H1 (cell line): ENCODE data around the gene SEMA4D. TPM values are rescaled to one million over a fixed set of nuclear protein-coding genes. Genes with fewer than 3 reads are reported as not detected.

Experiments used
- CTCF ChIA-PET: fragments of 300-600 bp; sonication (Branson Sonifier 250); formaldehyde crosslinking; loops from one replicate; lab custom pipeline; 2021; ENCODE audit not compliant: partially characterized antibody; lab: Charles Lee
- POLR2A ChIA-PET: fragments of 300-600 bp; sonication (Branson Sonifier 250); formaldehyde crosslinking; loops from one replicate; lab custom pipeline; 2021; ENCODE audit warnings: inconsistent platforms; ENCODE audit not compliant: partially characterized antibody; lab: Charles Lee
- DNase-seq, 2 experiments: peaks; one replicate each; pipeline versions ENCODE4 v3.0.0 to v3.0.0-alpha.2; 2010 to 2022; ENCODE audit warnings: low spot score in 2 of 2, low read depth in 1 of 2, mixed read lengths in 1 of 2
- FAIRE-seq: peaks from 2 replicates; lab custom pipeline; 2011; peaks lifted over from hg19 to GRCh38; lab: Jason Lieb, UNC
- H2AFZ ChIP-seq: 2 replicates; pipeline ENCODE4 v1.8.1; 2012; ENCODE audit warnings: low read length, inconsistent platforms
- H2AK5ac ChIP-seq: 2 replicates; pipeline ENCODE4 v1.6.1; 2013; ENCODE audit warnings: low read depth, low read length
- H2BK120ac ChIP-seq: replicated peaks from 2 replicates; pipeline ENCODE3; 2013; ENCODE audit warnings: low read depth, low read length, inconsistent platforms
- H2BK12ac ChIP-seq: 2 replicates; pipeline ENCODE4 v1.6.1; 2013; ENCODE audit warnings: low read depth, low read length
- H2BK15ac ChIP-seq: 2 replicates; pipeline ENCODE4 v1.6.1; 2013; ENCODE audit warnings: low read length
- H2BK20ac ChIP-seq: 2 replicates; pipeline ENCODE4 v1.6.1; 2013; ENCODE audit warnings: low read length
- H2BK5ac ChIP-seq: 2 replicates; pipeline ENCODE4 v1.6.1; 2013; ENCODE audit warnings: low read depth, low read length
- H3K14ac ChIP-seq: 2 replicates; pipeline ENCODE4 v1.6.1; 2013; ENCODE audit warnings: inconsistent platforms; ENCODE audit not compliant: insufficient read length
- H3K18ac ChIP-seq: 2 replicates; pipeline ENCODE4 v1.6.1; 2013; ENCODE audit warnings: low read length; ENCODE audit errors: extremely low read depth
- H3K23ac ChIP-seq: 2 replicates; pipeline ENCODE4 v1.6.1; 2013; ENCODE audit warnings: inconsistent platforms; ENCODE audit not compliant: insufficient read length
- H3K23me2 ChIP-seq: 2 replicates; pipeline ENCODE4 v1.6.1; 2013; ENCODE audit warnings: low read depth, low read length
- H3K27ac ChIP-seq: 2 replicates; pipeline ENCODE4 v1.6.1; 2011; ENCODE audit warnings: low read depth, low read length, inconsistent platforms
- H3K27me3 ChIP-seq, 4 experiments: replicated peaks in 1 of 4; 1 replicate in 1 of 4; 2 replicates in 3 of 4; pipeline versions ENCODE4 v1.6.1 to v1.8.1; 2011 to 2013; ENCODE audit warnings: low read length in 3 of 4, mild to moderate bottlenecking in 3 of 4, inconsistent platforms in 2 of 4, mixed read lengths in 2 of 4, moderate library complexity in 1 of 4; ENCODE audit not compliant: control insufficient read depth in 3 of 4, insufficient read depth in 3 of 4; ENCODE audit errors: extremely low read depth in 1 of 4
- H3K36me3 ChIP-seq, 4 experiments: 2 replicates each; pipeline versions ENCODE4 v1.6.1 to v1.8.1; 2011 to 2013; ENCODE audit warnings: mild to moderate bottlenecking in 4 of 4, low read length in 3 of 4, moderate library complexity in 2 of 4, control low read depth in 1 of 4, inconsistent platforms in 1 of 4; ENCODE audit not compliant: insufficient read depth in 4 of 4, control insufficient read depth in 2 of 4
- H3K4ac ChIP-seq: replicated peaks from 2 replicates; pipeline ENCODE3; 2013; ENCODE audit warnings: low read length, low read depth, mixed read lengths, inconsistent platforms; ENCODE audit not compliant: insufficient read length
- H3K4me1 ChIP-seq, 4 experiments: replicated peaks in 1 of 4; 1 replicate in 1 of 4; 2 replicates in 3 of 4; pipeline versions ENCODE4 v1.6.1 to v1.8.1; 2011 to 2013; ENCODE audit warnings: low read length in 3 of 4, inconsistent platforms in 2 of 4, mixed read lengths in 1 of 4; ENCODE audit not compliant: insufficient read depth in 4 of 4, control insufficient read depth in 3 of 4
- H3K4me2 ChIP-seq, 2 experiments: 2 replicates each; pipeline versions ENCODE4 v1.6.1 to v1.8.1; 2011 to 2013; ENCODE audit warnings: low read depth in 2 of 2, low read length in 2 of 2, control low read depth in 1 of 2, inconsistent platforms in 1 of 2, mild to moderate bottlenecking in 1 of 2; ENCODE audit not compliant: insufficient read depth in 1 of 2
- H3K4me3 ChIP-seq, 4 experiments: fragments of 200-600, 300-600 bp in 1 of 4; sonication (generic), shearing (Covaris generic), sonication (Bioruptor Twin) in 1 of 4; 2 replicates each; pipeline versions ENCODE4 v1.5.1 to v1.8.1; 2011 to 2016; ENCODE audit warnings: low read length in 4 of 4, low read depth in 3 of 4, control low read depth in 2 of 4, inconsistent platforms in 2 of 4, mild to moderate bottlenecking in 2 of 4, mixed read lengths in 1 of 4, moderate library complexity in 1 of 4; ENCODE audit not compliant: insufficient read depth in 2 of 4; ENCODE audit errors: extremely low read depth in 1 of 4
- H3K56ac ChIP-seq: replicated peaks from 2 replicates; pipeline ENCODE3; 2013; ENCODE audit warnings: low read depth, mild to moderate bottlenecking, mixed read lengths, low read length, inconsistent platforms; ENCODE audit not compliant: insufficient read length
- H3K79me1 ChIP-seq: 2 replicates; pipeline ENCODE4 v1.6.1; 2013; ENCODE audit warnings: low read depth, low read length, control low read depth
- H3K79me2 ChIP-seq, 2 experiments: 2 replicates each; pipeline versions ENCODE4 v1.6.1 to v1.8.1; 2012 to 2013; ENCODE audit warnings: low read length in 2 of 2, mild to moderate bottlenecking in 2 of 2, inconsistent platforms in 1 of 2; ENCODE audit not compliant: insufficient read depth in 2 of 2, control insufficient read depth in 1 of 2
- H3K9ac ChIP-seq, 4 experiments: replicated peaks in 1 of 4; 1 replicate in 1 of 4; 2 replicates in 3 of 4; pipeline versions ENCODE4 v1.6.1 to v1.8.1; 2011 to 2013; ENCODE audit warnings: low read depth in 3 of 4, low read length in 3 of 4, control low read depth in 2 of 4, mild to moderate bottlenecking in 2 of 4, moderate library complexity in 2 of 4, inconsistent platforms in 1 of 4; ENCODE audit errors: extremely low read depth in 1 of 4
- H3K9me3 ChIP-seq, 2 experiments: 2 replicates each; pipeline versions ENCODE4 v1.6.1 to v1.8.1; 2012 to 2013; ENCODE audit warnings: mild to moderate bottlenecking in 2 of 2, moderate library complexity in 2 of 2, control low read depth in 1 of 2, inconsistent platforms in 1 of 2, low read depth in 1 of 2, low read length in 1 of 2, mixed read lengths in 1 of 2; ENCODE audit not compliant: insufficient read depth in 2 of 2
- H4K20me1 ChIP-seq, 2 experiments: replicated peaks in 1 of 2; 2 replicates each; pipeline versions ENCODE3 to v1.8.1; 2011 to 2013; ENCODE audit warnings: inconsistent platforms in 2 of 2, low read length in 2 of 2, mild to moderate bottlenecking in 1 of 2; ENCODE audit not compliant: insufficient read depth in 2 of 2, control insufficient read depth in 1 of 2
- H4K5ac ChIP-seq: 2 replicates; pipeline ENCODE4 v1.6.1; 2013; ENCODE audit warnings: low read length, low read depth, mixed read lengths, inconsistent platforms; ENCODE audit not compliant: insufficient read length
- H4K8ac ChIP-seq: 2 replicates; pipeline ENCODE4 v1.8.0; 2013; ENCODE audit warnings: mild to moderate bottlenecking, moderate library complexity, low read length, inconsistent platforms; ENCODE audit not compliant: insufficient read depth; ENCODE audit errors: extremely low read depth
- H4K91ac ChIP-seq: replicated peaks from 2 replicates; pipeline ENCODE3; 2013; ENCODE audit warnings: low read length, mixed read lengths, inconsistent platforms; ENCODE audit not compliant: insufficient read length
- EP300 ChIP-seq, 2 experiments: IDR thresholded peaks; 1 replicate in 1 of 2; 2 replicates in 1 of 2; pipeline ENCODE4 v1.6.1; 2011 to 2012; ENCODE audit warnings: low read depth in 2 of 2, low read length in 2 of 2, mild to moderate bottlenecking in 2 of 2, borderline replicate concordance in 1 of 2, inconsistent platforms in 1 of 2, moderate library complexity in 1 of 2
- KDM5A ChIP-seq: fragments of 200-600 bp; IDR thresholded peaks from 2 replicates; pipeline ENCODE4 v1.7.1; 2012; ENCODE audit warnings: mild to moderate bottlenecking, low read length, inconsistent platforms, mixed read lengths
- YY1 ChIP-seq: IDR thresholded peaks from 2 replicates; pipeline ENCODE4 v1.6.1; 2011; ENCODE audit warnings: low read depth, mild to moderate bottlenecking, low read length
- WGBS, 2 experiments: shearing (Covaris generic) in 1 of 2; methylation state at CpG; one replicate each; pipeline versions ENCODE4 v1.1.6 to v1.1.7; 2013 to 2015; ENCODE audit warnings: low lambda C conversion rate in 2 of 2, mixed read lengths in 2 of 2, inconsistent platforms in 1 of 2, low coverage in 1 of 2, missing lambda C conversion rate in 1 of 2; ENCODE audit not compliant: insufficient replicate concordance in 2 of 2, insufficient coverage in 1 of 2, insufficient read length in 1 of 2; ENCODE audit errors: extremely low coverage in 1 of 2, missing lambda C conversion rate in 1 of 2; 5-methylcytosine and 5-hydroxymethylcytosine counted together
- polyA plus RNA-seq, 7 experiments: library from polyadenylated mRNA; depleted of rRNA in 3 of 7; stranded (reverse) in 5 of 7; unstranded in 2 of 7; fragments of >200 nt in 5 of 7; fragments of 200-250 nt in 2 of 7; gene quantifications; 1 replicate in 5 of 7; 2 replicates in 1 of 7; 4 replicates in 1 of 7; pipeline versions ENCODE4 v1.2.1 to v1.2.3, GENCODE V29; 2011 to 2013; ENCODE audit warnings: missing spikeins in 2 of 7, mixed read lengths in 2 of 7
- total RNA-seq: library from RNA; stranded (reverse); fragmentation: NEBNext Ultra II Directional; extraction: Animal tissue kit (Norgen Biotek cat#: 25700); gene quantifications from 2 replicates; pipeline ENCODE4 v1.2.1, GENCODE V29; 2021

SEMA4D gene
- total and polyA plus RNA-seq, 2 of the 8 experiments (the other 6 are each of a cell fraction or from before 2014, with no cell fraction given) = 21.0 to 70.4 TPM

DNA sequence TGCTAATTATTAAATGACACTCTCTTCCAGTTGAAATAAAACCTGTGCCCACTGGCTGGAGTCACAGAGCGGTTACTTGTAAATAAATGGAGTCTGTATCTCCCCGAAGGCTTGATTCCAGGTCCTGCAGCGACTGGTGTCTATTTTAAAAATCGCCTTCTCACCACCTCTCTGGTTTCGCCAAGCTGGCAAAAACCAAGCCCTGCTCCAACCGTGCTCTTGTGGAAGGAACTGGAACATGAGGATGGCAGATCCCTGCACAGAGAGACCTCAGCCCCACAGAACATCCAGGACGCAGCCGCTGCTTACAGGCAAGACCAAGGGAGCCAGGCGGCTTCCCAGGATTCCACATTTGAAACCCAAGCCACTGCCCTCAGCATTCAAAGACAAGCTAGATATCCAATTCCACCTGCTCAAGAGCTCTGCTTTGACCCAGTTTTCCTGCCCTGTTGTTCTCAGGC, 15.0 kb downstream of the SEMA4D start:
- H2AFZ ChIP-seq = no peak overlapping the region
- DNase-seq = no peak
- peaks cover 26% of the 10 kb centered on the region for H3K79me1 ChIP-seq
- H3K18ac ChIP-seq = no peak overlapping the region
- no peak for FAIRE-seq
- H3K4me2 ChIP-seq = no peak overlapping the region
- H3K4ac ChIP-seq = no peak overlapping the region
- 90% methylated on average over 9 of the region's 9 CpGs; no CpG with 5 or more reads in 1 of the 2 experiments for WGBS, 2 experiments
- H3K56ac ChIP-seq = peak overlapping the region; percentile 9
- no peak overlapping the region for H3K23ac ChIP-seq
- no peak overlapping the region for H2AK5ac ChIP-seq
- H2BK120ac ChIP-seq = no peak overlapping the region
- no peak overlapping the region for H3K14ac ChIP-seq
- no peak overlapping the region for H4K91ac ChIP-seq
- no peak overlapping the region for H2BK20ac ChIP-seq
- H3K27ac ChIP-seq = no peak overlapping the region
- POLR2A ChIA-PET = interaction anchor here (0.9 to 1.2 kb wide), 3 partner anchors 8 to 173 kb away, joined by 3 read pairs; partner anchors contain the start of gene CKS2
- no peak overlapping the region for H4K8ac ChIP-seq
- H3K4me1 ChIP-seq = peaks cover 6 to 23% (median 10%) of the 10 kb centered on the region in 4 experiments
- H3K27me3 ChIP-seq = no peaks in the 10 kb centered on the region
- H4K20me1 ChIP-seq = peaks cover 5 to 19% of the 10 kb centered on the region in 2 experiments
- H3K9me3 ChIP-seq = no peaks in the 10 kb centered on the region; a peak in 1 of 4 replicates
- peaks cover 6 to 82% of the 10 kb centered on the region in 2 experiments; a peak in 3 of 4 replicates for H3K79me2 ChIP-seq
- CTCF ChIA-PET = interaction anchor here (0.8 to 1.2 kb wide), 2 partner anchors 15 to 54 kb away, joined by 3 to 5 read pairs; no protein-coding TSS in a partner anchor
- no peak overlapping the region for H2BK12ac ChIP-seq
- no peak overlapping the region for H2BK5ac ChIP-seq
- no peaks in the 10 kb centered on the region; a peak in 3 of 8 replicates for H3K36me3 ChIP-seq
- H3K9ac ChIP-seq = no peak overlapping the region
- H4K5ac ChIP-seq = no peak overlapping the region
- no peak overlapping the region for H3K4me3 ChIP-seq
- no peak overlapping the region for H2BK15ac ChIP-seq
- peaks cover 7% of the 10 kb centered on the region for H3K23me2 ChIP-seq
- TF ChIP-seq KDM5A (no peak), EP300 (IDR thresholded peaks at IDR 0.05; ENCODE audit: borderline replicate concordance in 1 of 2, low read depth in 2 of 2, low read length in 2 of 2) (no peak), YY1 (no peak)
